A673 (cell line): ENCODE data around the gene ITLN2. TPM values are rescaled to one million over a fixed set of nuclear protein-coding genes. Genes with fewer than 3 reads are reported as not detected.
"Not testable (repeated sequence)": the region's sequence is repeated elsewhere in the genome, so short reads cannot be mapped to it uniquely, and the experiment has no call there.

Source experiments
- BruUV-seq: library from RNA; stranded (reverse); fragments of 400-500 nt; replicated peaks from 2 replicates; lab custom pipeline; 2021; lab: Mats Ljungman, UMichigan
- CTCF ChIA-PET: fragments of 300-600 bp; sonication (Branson Sonifier 250); formaldehyde crosslinking; loops from one replicate; lab custom pipeline; 2022; ENCODE audit warnings: antibody characterized with exemption; lab: Charles Lee
- POLR2A ChIA-PET: fragments of 300-600 bp; sonication (Branson Sonifier 250); formaldehyde crosslinking; loops from one replicate; lab custom pipeline; 2022; ENCODE audit warnings: antibody characterized with exemption; ENCODE audit not compliant: low non-redundant PET; lab: Charles Lee
- DNase-seq: peaks from one replicate; pipeline ENCODE4 v3.0.0-alpha.2; 2015; ENCODE audit warnings: low spot score
- H3K27ac ChIP-seq: fragments of 200-600 bp; sonication (generic); 2 replicates; pipeline ENCODE4 v1.5.1; 2016; ENCODE audit warnings: mixed run types, low read depth, mild to moderate bottlenecking, mixed read lengths, antibody characterized with exemption, low read length; ENCODE audit not compliant: poor library complexity, severe bottlenecking
- H3K27me3 ChIP-seq: fragments of 200-600 bp; sonication (generic); replicated peaks from 2 replicates; pipeline ENCODE4 v1.6.1; 2017; ENCODE audit warnings: mixed run types, low read depth, mild to moderate bottlenecking, mixed read lengths, antibody characterized with exemption, low read length; ENCODE audit not compliant: insufficient read depth, poor library complexity
- H3K36me3 ChIP-seq: fragments of 200-600 bp; sonication (generic); 2 replicates; pipeline ENCODE4 v1.6.1; 2016; ENCODE audit warnings: mixed run types, mild to moderate bottlenecking, mixed read lengths, antibody characterized with exemption, low read length; ENCODE audit not compliant: insufficient read depth, poor library complexity, severe bottlenecking
- H3K4me1 ChIP-seq: fragments of 200-600 bp; sonication (generic); 2 replicates; pipeline ENCODE4 v1.6.1; 2017; ENCODE audit warnings: mixed run types, mild to moderate bottlenecking, mixed read lengths, antibody characterized with exemption, low read length; ENCODE audit not compliant: insufficient read depth, poor library complexity, severe bottlenecking
- H3K4me3 ChIP-seq: fragments of 200-600 bp; sonication (generic); 2 replicates; pipeline ENCODE4 v1.5.1; 2016; ENCODE audit warnings: low read depth, mixed run types, mild to moderate bottlenecking, mixed read lengths, low read length; ENCODE audit not compliant: poor library complexity, severe bottlenecking
- H3K9me3 ChIP-seq: fragments of 200-600 bp; sonication (generic); 2 replicates; pipeline ENCODE4 v1.6.1; 2016; ENCODE audit warnings: mixed run types, low read depth, mild to moderate bottlenecking, mixed read lengths, antibody characterized with exemption, low read length; ENCODE audit not compliant: poor library complexity, severe bottlenecking
- EZH2 ChIP-seq: fragments of 200-600 bp; sonication (generic); IDR thresholded peaks from 2 replicates; pipeline ENCODE4 v1.6.1; 2017; ENCODE audit warnings: borderline replicate concordance, low read depth, mild to moderate bottlenecking, mixed read lengths, antibody characterized with exemption, low read length; ENCODE audit not compliant: poor library complexity, severe bottlenecking
- intact Hi-C: fragments of 100-400 bp; cut with micrococcal nuclease; formaldehyde crosslinking; loops from one replicate; pipeline ENCODE4 v1.10.0; 2022; ENCODE audit not compliant: unreplicated experiment
- total RNA-seq: library from RNA; stranded (reverse); gene quantifications from 2 replicates; pipeline ENCODE4 v1.2.3, GENCODE V29; 2021
- TF ChIP-seq, protein P1 (sequence below): fragments of 300-800, 200-600 bp; sonication (generic); conservative IDR thresholded peaks from 2 replicates; pipeline ENCODE4 v1.5.1; 2017; ENCODE audit warnings: low read depth, mild to moderate bottlenecking, antibody characterized with exemption, low read length, moderate library complexity, mixed read lengths

Gene ITLN2
- total RNA-seq, 1 experiment from 2014 or later: not detected

DNA sequence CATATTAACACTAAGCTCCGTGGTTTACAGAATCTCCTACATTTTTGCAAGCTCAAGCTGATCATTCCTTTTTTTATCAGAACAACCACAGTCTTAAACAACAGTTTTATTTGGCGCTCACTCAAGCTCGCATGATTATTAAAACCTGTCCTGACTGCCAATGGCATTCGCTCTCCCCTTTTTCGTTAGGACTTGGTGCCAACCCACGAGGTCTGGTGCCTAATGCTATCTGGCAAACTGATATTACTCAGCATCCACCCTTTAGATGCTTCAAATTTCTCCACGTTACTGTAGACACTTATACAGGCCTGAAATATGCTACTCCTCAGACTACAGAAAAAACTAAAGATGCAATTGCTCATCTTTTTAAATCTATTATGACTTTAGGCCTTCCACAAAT is 46.6 kb downstream of the ITLN2 start:
- Histone ChIP-seq H3K4me1 (no peaks in the 10 kb centered on the region), H3K4me3 (no peak overlapping the region), H3K27me3 (no peaks in the 10 kb centered on the region), H3K9me3 (no peaks in the 10 kb centered on the region), H3K27ac (no peak overlapping the region), H3K36me3 (no peaks in the 10 kb centered on the region)
- DNase-seq: no peak
- no peak for TF ChIP-seq EZH2
- TF ChIP-seq, protein P1, sequence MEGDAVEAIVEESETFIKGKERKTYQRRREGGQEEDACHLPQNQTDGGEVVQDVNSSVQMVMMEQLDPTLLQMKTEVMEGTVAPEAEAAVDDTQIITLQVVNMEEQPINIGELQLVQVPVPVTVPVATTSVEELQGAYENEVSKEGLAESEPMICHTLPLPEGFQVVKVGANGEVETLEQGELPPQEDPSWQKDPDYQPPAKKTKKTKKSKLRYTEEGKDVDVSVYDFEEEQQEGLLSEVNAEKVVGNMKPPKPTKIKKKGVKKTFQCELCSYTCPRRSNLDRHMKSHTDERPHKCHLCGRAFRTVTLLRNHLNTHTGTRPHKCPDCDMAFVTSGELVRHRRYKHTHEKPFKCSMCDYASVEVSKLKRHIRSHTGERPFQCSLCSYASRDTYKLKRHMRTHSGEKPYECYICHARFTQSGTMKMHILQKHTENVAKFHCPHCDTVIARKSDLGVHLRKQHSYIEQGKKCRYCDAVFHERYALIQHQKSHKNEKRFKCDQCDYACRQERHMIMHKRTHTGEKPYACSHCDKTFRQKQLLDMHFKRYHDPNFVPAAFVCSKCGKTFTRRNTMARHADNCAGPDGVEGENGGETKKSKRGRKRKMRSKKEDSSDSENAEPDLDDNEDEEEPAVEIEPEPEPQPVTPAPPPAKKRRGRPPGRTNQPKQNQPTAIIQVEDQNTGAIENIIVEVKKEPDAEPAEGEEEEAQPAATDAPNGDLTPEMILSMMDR: no peak
- BruUV-seq: no TSS peak
- CTCF ChIA-PET: no interaction called here
- POLR2A ChIA-PET: no interaction called here
- intact Hi-C loops: no loop called here

GRCh38 chr1:160905617-160905989 is 49.0 kb downstream of the ITLN2 start:
- Histone ChIP-seq H3K9me3 (no peaks in the 10 kb centered on the region), H3K27me3 (no peaks in the 10 kb centered on the region), H3K4me1 (no peaks in the 10 kb centered on the region), H3K27ac (no peak overlapping the region), H3K36me3 (no peaks in the 10 kb centered on the region), H3K4me3 (no peak overlapping the region)
- intact Hi-C loops: no loop called here
- TF ChIP-seq, protein P1: no peak
- no peak for TF ChIP-seq EZH2
- DNase-seq: no peak
- ChIA-PET CTCF (no interaction called here), POLR2A (no interaction called here)
- BruUV-seq: no TSS peak

GRCh38 chr1:160904783-160905616 is 49.6 kb downstream of the ITLN2 start:
- H3K27me3 ChIP-seq: no peaks in the 10 kb centered on the region
- no peak overlapping the region for H3K27ac ChIP-seq
- CTCF ChIA-PET: interaction anchor here (1.1 kb wide), 1 partner anchor 22 kb away, joined by 8 read pairs; no protein-coding TSS in a partner anchor
- H3K36me3 ChIP-seq: no peaks in the 10 kb centered on the region
- H3K4me3 ChIP-seq: no peak overlapping the region
- TF ChIP-seq, protein P1: no peak
- no peak for TF ChIP-seq EZH2
- DNase-seq: no peak
- POLR2A ChIA-PET: no interaction called here
- H3K4me1 ChIP-seq: no peaks in the 10 kb centered on the region
- H3K9me3 ChIP-seq: no peaks in the 10 kb centered on the region
- BruUV-seq: no TSS peak
- intact Hi-C loops: no loop called here

DNA sequence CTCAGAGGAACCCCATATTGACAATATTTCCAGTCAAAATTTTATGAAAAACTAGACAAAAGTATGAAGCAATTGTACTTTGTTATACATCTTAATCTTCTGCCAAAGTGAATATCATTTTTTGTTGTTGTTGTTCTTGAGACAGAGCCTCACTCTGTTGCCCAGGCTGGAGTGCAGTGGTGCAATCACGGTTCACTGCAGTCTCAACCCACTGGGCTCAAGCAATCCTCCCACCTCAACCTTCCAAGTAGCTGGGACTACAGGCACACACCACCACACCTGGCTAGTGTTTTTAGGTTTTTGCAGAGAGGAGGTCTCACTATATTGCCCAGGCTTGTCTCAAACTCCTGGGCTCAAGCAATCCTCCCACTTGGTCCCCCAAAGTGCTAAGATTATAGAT is 52.4 kb downstream of the ITLN2 start:
- H3K4me1 ChIP-seq, CTCF ChIA-PET, H3K27me3 ChIP-seq, POLR2A ChIA-PET, H3K9me3 ChIP-seq, BruUV-seq, H3K4me3 ChIP-seq, intact Hi-C loops, H3K27ac ChIP-seq, DNase-seq, H3K36me3 ChIP-seq: not testable (repeated sequence)
